ENCODE measurements around the gene LMOD1.

DNA sequence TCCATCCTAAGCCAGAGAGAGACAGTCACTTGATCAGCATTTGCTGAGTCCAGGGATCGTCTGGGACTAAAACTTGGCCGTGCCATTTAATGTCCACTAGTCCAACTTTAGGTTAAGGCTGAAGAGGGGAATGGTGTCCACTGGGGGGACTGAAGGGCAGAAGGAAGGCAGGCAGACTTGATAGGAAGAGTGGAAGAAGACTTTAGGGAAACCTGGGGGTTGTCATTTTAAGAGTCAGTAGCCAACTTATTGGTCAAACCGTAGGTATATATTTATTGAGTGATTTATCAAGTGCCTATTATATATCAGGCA lies 1.3 kb upstream of the LMOD1 start:
- TF ChIP-seq POLR2A (IDR thresholded peaks at IDR 0.05; ENCODE audit: low read length) (no peak), GATA1 (IDR thresholded peaks at IDR 0.05; ENCODE audit: low read depth, low read length) (no peak)
